ENCODE results near the gene ZSWIM7. TPM values are rescaled to one million over a fixed set of nuclear protein-coding genes. Genes with fewer than 3 reads are reported as not detected.

The ZSWIM7 gene
- total RNA-seq, 2 experiments from 2014 or later: 27.2 to 33.2 TPM

DNA sequence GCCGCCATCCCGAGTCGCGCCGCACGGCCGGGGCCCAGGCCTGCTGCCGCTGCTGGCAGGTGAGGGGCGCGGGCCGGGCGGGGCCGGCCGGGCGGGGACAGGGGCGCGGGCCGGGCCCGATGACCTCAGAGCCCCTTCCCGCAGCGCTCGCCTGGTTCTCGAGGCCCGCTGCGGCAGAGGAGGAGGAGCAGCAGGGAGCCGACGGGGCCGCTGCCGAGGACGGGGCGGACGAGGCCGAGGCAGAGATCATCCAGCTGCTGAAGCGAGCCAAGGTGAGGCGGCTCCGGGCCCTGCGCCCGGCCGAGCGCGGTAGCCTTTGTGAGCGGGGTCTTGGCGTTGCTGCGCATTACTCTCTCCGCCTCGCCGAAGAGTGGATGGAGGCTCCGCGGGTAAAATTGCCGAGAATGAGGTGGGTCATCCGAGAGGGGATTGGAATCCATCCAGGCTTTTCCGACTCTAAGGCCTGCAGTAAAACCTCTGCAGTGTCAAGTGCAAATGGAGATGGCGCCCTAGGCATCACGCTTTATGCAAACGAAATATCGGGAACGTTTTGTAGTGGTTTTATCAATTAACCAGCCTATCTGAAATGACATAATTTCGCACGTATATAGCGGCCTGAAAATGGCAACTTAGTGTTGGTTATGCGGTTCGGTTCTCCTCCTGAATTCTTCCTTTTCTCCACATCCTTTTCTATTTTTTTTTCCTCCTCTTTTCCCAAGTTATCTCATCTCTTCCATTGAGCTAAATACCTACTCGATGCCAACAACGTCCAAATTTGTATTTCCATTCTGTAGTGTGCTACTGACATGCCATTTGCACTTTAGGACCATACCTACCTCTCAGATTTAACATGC is 697 bp upstream of the ZSWIM7 start:
- Histone ChIP-seq H3K9me2 (ENCODE audit: insufficient read depth, low read length) (no peaks in the 10 kb centered on the region), H4K20me1 (ENCODE audit: insufficient read depth, low read length) (peaks cover 9% of the 10 kb centered on the region; the same call in 1 of the 2 replicates), H3K4me1 (ENCODE audit: insufficient read depth, low read length, poor library complexity, severe bottlenecking) (peaks cover 14% of the 10 kb centered on the region), H3K36me3 (ENCODE audit: insufficient read depth, low read length) (peaks cover 62% of the 10 kb centered on the region), H3K27ac (ENCODE audit: low read depth, low read length, poor library complexity, severe bottlenecking) (peak overlapping the region; percentile 85), H2AFZ (ENCODE audit: low read length) (peak overlapping the region; percentile 59), H3K4me2 (ENCODE audit: low read length) (peak overlapping the region; percentile 88), H3K4me3 (ENCODE audit: low read depth, low read length, poor library complexity, severe bottlenecking) (peak overlapping the region; percentile 94), H3K9me3 (ENCODE audit: low read length) (peaks cover 18% of the 10 kb centered on the region), H3K79me2 (ENCODE audit: insufficient read depth, low read depth, low read length) (peaks cover 30% of the 10 kb centered on the region)
- peak; percentile 55 for DNase-seq (ENCODE audit: low spot score)
- no TSS peak for BruUV-seq (replicated peaks)
- ChIA-PET POLR2A (interaction anchor here (0.7 to 1.5 kb wide), 4 partner anchors 9 to 187 kb away, joined by 3 read pairs; no protein-coding TSS in a partner anchor), CTCF (ENCODE audit: unreplicated experiment) (no interaction called here)
- intact Hi-C loops (cut with micrococcal nuclease; ENCODE audit: unreplicated experiment): loop anchor here (2.0 kb wide), 2 partner anchors 537 to 743 kb away; no protein-coding TSS in a partner anchor
- no peak for TF ChIP-seq EZH2phosphoT487 (IDR thresholded peaks at IDR 0.05; ENCODE audit: borderline replicate concordance, low read depth, low read length)
- TF ChIP-seq, protein P1, sequence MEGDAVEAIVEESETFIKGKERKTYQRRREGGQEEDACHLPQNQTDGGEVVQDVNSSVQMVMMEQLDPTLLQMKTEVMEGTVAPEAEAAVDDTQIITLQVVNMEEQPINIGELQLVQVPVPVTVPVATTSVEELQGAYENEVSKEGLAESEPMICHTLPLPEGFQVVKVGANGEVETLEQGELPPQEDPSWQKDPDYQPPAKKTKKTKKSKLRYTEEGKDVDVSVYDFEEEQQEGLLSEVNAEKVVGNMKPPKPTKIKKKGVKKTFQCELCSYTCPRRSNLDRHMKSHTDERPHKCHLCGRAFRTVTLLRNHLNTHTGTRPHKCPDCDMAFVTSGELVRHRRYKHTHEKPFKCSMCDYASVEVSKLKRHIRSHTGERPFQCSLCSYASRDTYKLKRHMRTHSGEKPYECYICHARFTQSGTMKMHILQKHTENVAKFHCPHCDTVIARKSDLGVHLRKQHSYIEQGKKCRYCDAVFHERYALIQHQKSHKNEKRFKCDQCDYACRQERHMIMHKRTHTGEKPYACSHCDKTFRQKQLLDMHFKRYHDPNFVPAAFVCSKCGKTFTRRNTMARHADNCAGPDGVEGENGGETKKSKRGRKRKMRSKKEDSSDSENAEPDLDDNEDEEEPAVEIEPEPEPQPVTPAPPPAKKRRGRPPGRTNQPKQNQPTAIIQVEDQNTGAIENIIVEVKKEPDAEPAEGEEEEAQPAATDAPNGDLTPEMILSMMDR (conservative IDR thresholded peaks at IDR 0.05; ENCODE audit: low read length): 0 out of 2 replicates have a peak, but pooled peaks have one; percentile 36

GRCh38 chr17:15998031-15998562 is 1.4 kb downstream of the ZSWIM7 start:
- Histone ChIP-seq H3K79me2 (ENCODE audit: insufficient read depth, low read depth, low read length) (peaks cover 30% of the 10 kb centered on the region), H3K27ac (ENCODE audit: low read depth, low read length, poor library complexity, severe bottlenecking) (peak overlapping the region; percentile 85), H4K20me1 (ENCODE audit: insufficient read depth, low read length) (peaks cover 9% of the 10 kb centered on the region; the same call in 1 of the 2 replicates), H3K4me1 (ENCODE audit: insufficient read depth, low read length, poor library complexity, severe bottlenecking) (peaks cover 14% of the 10 kb centered on the region), H3K36me3 (ENCODE audit: insufficient read depth, low read length) (peaks cover 49% of the 10 kb centered on the region), H3K9me2 (ENCODE audit: insufficient read depth, low read length) (no peaks in the 10 kb centered on the region), H3K4me2 (ENCODE audit: low read length) (peak overlapping the region; percentile 88), H2AFZ (ENCODE audit: low read length) (no peak overlapping the region; the same call in 1 of the 2 replicates), H3K9me3 (ENCODE audit: low read length) (peaks cover 18% of the 10 kb centered on the region), H3K4me3 (ENCODE audit: low read depth, low read length, poor library complexity, severe bottlenecking) (peak overlapping the region; percentile 94)
- intact Hi-C loops (cut with micrococcal nuclease; ENCODE audit: unreplicated experiment): loop anchor here (1.0 to 2.0 kb wide), 3 partner anchors 170 to 741 kb away; no protein-coding TSS in a partner anchor
- POLR2A ChIA-PET: no interaction called here
- TF ChIP-seq EZH2phosphoT487 (IDR thresholded peaks at IDR 0.05; ENCODE audit: borderline replicate concordance, low read depth, low read length): no peak
- TF ChIP-seq, protein P1 (conservative IDR thresholded peaks at IDR 0.05; ENCODE audit: low read length): no peak
- CTCF ChIA-PET (ENCODE audit: unreplicated experiment): no interaction called here
- BruUV-seq (replicated peaks): TSS peak; percentile 73
- no peak for DNase-seq (ENCODE audit: low spot score)
